GM21515 (cell line): ENCODE results near the gene SOCS4.
"Not testable (repeated sequence)": the region's sequence is repeated elsewhere in the genome, so short reads cannot be mapped to it uniquely, and the experiment has no call there.

Experiments
- ATAC-seq: cut with Tn5 transposase; IDR thresholded peaks from one replicate; pipeline ENCODE4 v1.9.1; 2021; ENCODE audit not compliant: unreplicated experiment

The SOCS4 gene

GRCh38 chr14:55026793-55027561 lies at the start of gene SOCS4, which contains the start of gene WDHD1:
Gene SOCS4 (plus strand): TSS chr14:55027236. CDS start chr14:55043042, 15,806 bp downstream.
Gene WDHD1 (minus strand): TSS chr14:55027099. CDS start chr14:55026787, 312 bp downstream.
- ATAC-seq: peak; percentile 90

- no peak for ATAC-seq
Observed at GRCh38 chr14:54979039-54979438, 48.0 kb upstream of the SOCS4 start.

DNA sequence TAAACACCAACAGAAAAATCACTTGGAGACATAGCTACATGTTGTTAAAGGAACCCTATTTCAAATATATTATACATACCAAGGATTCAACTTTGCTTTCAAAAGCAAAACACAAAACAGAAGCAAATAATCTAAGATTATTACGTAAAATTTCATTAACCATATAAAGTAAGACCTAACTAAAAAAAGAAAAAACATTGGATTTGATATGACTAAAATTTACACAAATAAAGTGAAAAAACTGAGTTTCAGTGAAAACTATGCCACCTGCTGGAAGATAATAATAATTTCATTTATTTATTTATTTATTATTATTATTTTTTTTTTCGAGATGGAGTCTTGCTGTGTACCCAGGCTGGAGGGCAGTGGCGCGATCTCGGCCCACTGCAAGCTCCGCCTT lies 45.3 kb upstream of the SOCS4 start:
- ATAC-seq: no peak

DNA sequence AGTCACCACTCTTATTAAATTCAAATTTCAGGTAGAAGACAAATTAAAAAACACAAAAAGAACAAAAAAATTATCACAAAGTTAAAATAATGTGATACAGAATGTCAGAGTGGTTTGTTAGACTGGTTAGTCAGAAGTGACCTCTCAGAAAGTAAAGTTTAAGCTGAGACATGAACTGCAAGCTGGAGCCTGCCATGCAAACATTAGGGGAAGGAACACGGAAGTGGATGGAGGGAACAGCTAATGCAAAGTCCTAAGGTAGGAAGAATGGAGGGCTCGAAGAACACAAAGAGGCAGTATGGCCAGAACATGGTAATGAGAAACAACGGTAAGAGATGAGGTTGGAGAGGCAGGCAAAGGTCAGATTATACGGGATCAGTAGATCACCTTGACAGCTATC lies 41.9 kb upstream of the SOCS4 start:
- ATAC-seq: no peak

DNA sequence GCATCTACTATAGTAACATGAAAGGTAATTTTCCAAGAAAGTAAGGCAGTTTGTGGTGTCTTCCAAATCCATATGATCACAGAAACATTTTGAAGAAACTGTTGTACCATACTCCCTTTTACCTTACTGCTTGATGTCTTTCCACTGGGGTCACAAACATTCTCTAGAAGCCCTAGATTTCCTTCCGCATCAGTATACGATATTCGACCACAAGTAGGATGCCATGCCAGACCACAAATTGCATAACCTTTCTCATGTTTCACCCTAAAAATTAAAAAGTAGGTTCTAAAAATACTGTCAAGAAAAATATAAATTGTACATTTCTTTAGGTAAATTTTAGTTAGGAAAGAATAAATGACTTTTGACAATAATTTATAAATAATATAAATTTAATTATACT lies 26.7 kb upstream of the SOCS4 start:
- no peak for ATAC-seq

DNA sequence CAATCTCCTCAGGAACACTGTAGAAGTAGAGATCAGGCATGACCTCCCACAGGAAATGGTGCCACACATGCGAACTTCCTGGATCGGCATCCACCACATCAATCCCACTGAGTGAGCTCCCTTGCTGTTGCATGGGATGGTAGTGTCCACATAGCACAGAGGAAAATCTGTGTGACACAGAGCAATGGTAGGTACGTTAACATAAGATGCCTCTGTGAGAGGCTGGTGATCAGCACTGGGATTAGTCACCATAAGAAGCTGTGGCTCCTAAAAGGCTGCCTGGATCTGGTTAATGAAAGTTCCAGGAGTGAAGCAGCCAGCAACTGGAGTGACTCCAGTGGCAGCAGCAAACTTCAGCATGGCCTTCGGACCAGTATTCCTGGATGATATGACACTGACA lies 22.0 kb upstream of the SOCS4 start:
- no peak for ATAC-seq

- no peak for ATAC-seq
Observed at GRCh38 chr14:55015006-55015405, 12.0 kb upstream of the SOCS4 start.

GRCh38 chr14:55019968-55020554 lies 7.0 kb upstream of the SOCS4 start:
- ATAC-seq: no peak

DNA sequence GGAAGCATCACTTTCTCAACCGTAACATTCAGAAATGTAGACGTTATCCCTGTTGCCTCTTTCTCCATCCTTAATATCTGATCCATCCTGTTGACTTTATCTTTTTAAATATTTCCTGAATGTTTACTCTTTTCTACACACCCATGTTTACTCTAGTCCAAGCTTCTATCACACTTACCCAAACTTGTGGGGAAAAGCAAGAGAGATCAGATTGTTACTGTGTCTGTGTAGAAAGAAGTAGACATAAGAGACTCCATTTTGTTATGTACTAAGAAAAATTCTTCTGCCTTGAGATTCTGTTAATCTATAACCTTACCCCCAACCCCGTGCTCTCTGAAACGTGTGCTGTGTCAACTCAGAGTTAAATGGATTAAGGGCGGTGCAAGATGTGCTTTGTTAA lies 2.7 kb upstream of the SOCS4 start:
- not testable (repeated sequence) for ATAC-seq

- ATAC-seq: no peak
Observed at GRCh38 chr14:55025948-55026347, 1.1 kb upstream of the SOCS4 start.

- no peak for ATAC-seq
Observed at GRCh38 chr14:55026441-55026792, 619 bp upstream of the SOCS4 start.

GRCh38 chr14:55028066-55028465 lies 1.0 kb downstream of the SOCS4 start:
- no peak for ATAC-seq

- ATAC-seq: no peak
Observed at GRCh38 chr14:55028476-55028875, 1.4 kb downstream of the SOCS4 start.

DNA sequence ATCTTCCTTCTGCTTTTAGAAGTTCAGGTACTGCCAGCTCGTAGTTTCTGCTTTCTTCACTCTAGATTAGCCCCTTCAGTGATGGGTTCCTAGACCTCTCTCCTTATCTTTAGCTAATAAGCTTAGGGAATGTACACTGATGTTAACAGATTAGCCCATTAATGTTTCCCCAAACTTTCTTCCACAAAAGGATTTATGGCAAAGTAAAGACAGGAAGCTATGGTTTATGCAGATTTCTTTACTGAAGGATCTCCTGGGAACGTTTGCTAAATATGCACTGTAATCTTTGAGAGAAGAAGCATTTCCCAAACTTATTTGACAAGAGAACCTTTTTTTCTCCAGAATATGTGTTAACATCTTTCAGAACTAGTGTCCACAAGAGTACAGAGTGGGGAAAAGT lies 4.2 kb downstream of the SOCS4 start:
- ATAC-seq: no peak

DNA sequence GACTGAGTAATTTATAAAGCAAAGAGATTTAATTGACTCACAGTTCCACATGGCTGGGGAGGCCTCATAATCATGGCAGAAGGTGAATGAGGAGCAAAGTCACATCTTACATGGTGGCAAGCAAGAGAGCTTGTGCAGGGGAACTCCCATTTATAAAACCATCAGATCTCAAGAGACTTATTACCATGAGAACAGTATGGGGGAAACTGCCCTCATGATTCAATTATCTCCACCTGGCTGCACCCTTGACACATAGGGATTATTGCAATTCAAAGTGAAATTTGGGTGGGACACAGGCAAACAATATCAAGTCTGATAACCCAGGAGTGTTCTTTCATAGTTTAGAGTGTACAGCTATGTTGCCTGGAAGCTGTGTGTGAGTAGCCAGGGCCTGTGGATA lies 11.0 kb downstream of the SOCS4 start:
- ATAC-seq: not testable (repeated sequence)

DNA sequence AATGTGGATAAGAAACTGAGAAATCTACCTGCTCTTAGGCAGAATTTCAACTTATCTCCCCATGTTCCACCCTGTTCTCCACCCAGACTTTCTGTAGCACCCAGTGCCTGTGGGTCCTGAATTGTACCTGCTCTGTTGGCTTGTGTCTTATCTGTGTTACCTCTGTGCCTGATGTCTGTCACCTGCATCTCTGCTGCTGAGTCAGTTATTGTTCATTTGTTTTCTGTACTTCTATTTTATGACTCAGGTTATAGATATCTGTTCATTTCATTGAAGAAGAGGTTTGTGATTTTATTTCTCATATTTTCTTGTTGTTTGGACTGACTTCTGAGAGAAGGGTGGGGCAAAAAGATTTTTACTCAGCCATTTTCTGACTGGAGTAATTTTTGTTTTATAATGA lies 11.7 kb downstream of the SOCS4 start:
- no peak for ATAC-seq

- ATAC-seq: no peak
Observed at GRCh38 chr14:55043528-55043927, 16.5 kb downstream of the SOCS4 start.

DNA sequence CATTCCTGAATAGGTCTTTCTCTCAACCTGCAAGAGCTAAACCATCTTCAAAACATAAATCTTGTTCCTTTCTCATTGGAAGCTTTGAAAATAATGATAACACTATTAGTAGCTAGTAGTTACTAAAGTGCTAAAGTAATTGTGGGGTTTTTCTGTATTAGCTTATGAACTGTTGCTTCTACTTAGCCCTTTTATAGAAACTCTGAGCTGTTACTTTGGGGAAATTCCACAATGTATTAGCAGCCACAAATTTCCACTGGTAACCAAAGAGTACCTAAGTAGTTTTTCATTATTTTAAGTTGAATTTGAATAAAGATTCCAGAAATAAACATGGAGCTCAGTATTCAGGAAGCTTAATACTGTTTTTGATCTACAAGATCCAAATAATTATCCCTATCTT lies 18.1 kb downstream of the SOCS4 start:
- no peak for ATAC-seq

GRCh38 chr14:55047301-55048053 lies 20.4 kb downstream of the SOCS4 start:
- no peak for ATAC-seq

DNA sequence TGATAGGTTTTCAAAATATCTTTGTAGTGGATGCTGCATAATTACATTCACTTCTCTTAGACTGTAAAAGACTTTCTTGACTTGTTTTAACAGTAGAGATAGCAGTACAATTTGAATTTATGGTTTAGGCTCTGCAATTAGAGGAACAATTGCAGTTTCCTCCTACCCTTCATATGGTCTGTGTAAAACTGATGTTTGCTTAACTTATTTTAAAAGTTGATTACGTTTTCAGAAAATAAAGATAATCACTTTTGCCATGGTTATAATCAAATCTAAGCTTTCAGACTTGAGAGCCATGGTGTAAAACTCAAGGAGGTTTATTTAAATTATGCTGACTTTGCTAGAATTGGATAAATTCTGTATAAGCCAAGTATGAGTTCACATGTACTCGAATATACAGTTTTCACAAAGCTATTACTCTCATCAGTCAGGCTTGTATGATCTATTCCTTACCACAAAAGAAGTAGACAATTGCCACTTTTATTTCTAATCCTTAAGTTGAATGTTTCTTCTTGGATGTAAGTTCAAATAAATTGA lies 21.9 kb downstream of the SOCS4 start:
- ATAC-seq: no peak

GRCh38 chr14:55051165-55051422 lies 24.1 kb downstream of the SOCS4 start:
- no peak for ATAC-seq
